CD4-positive, alpha-beta T cell (primary cell): Measurements from ENCODE around the gene ARF6. TPM values are rescaled to one million over a fixed set of nuclear protein-coding genes. Genes with fewer than 3 reads are reported as not detected.

ENCODE experiments used
- ATAC-seq: fragments of 200-7000 bp; cut with Tn5 transposase; one replicate; pipeline ENCODE4 v1.10.0; 2022; ENCODE audit warnings: mild to moderate bottlenecking; ENCODE audit not compliant: poor library complexity
- CTCF ChIA-PET: fragments of 350-600 bp; sonication (Branson Sonifier 250); formaldehyde crosslinking; loops from one replicate; lab custom pipeline; 2021; ENCODE audit warnings: antibody characterized with exemption, inconsistent platforms; lab: Charles Lee
- POLR2A ChIA-PET: fragments of 350-600 bp; sonication (Branson Sonifier 250); formaldehyde crosslinking; loops from one replicate; lab custom pipeline; 2021; ENCODE audit warnings: antibody characterized with exemption, inconsistent platforms; lab: Charles Lee
- DNase-seq, 14 experiments: peaks; one replicate each; pipeline ENCODE4 v3.0.0-alpha.2; 2013 to 2020; ENCODE audit warnings: mixed read lengths in 2 of 14
- H3K27ac ChIP-seq, 2 donors: one replicate each; pipeline versions ENCODE4 v1.5.1 to v1.7.0; 2013; ENCODE audit warnings: low read length in 2 of 2, low read depth in 1 of 2, mild to moderate bottlenecking in 1 of 2
- H3K27me3 ChIP-seq, 2 experiments: 1 replicate in 1 of 2; 2 replicates in 1 of 2; pipeline versions ENCODE4 v1.6.1 to v1.7.0; 2013; ENCODE audit warnings: low read length in 2 of 2, control low read depth in 1 of 2, mild to moderate bottlenecking in 1 of 2, moderate library complexity in 1 of 2; ENCODE audit not compliant: insufficient read depth in 2 of 2, control insufficient read depth in 1 of 2
- H3K36me3 ChIP-seq: one replicate; pipeline ENCODE4 v1.6.1; 2013; ENCODE audit warnings: low read length, control low read depth; ENCODE audit not compliant: insufficient read depth
- H3K4me1 ChIP-seq: one replicate; pipeline ENCODE4 v1.6.1; 2013; ENCODE audit warnings: low read length, control low read depth; ENCODE audit not compliant: insufficient read depth
- H3K4me3 ChIP-seq: one replicate; pipeline ENCODE4 v1.5.1; 2013; ENCODE audit warnings: mild to moderate bottlenecking, low read length, moderate library complexity
- H3K9me3 ChIP-seq, 2 experiments: 1 replicate in 1 of 2; 2 replicates in 1 of 2; pipeline versions ENCODE4 v1.6.1 to v1.7.0; 2013; ENCODE audit warnings: low read length in 2 of 2, mild to moderate bottlenecking in 2 of 2, control low read depth in 1 of 2, moderate library complexity in 1 of 2; ENCODE audit not compliant: control insufficient read depth in 1 of 2, insufficient read depth in 1 of 2
- H3K27ac Mint-ChIP-seq: one replicate; pipeline ENCODE4 v1.8.0; 2020; ENCODE audit warnings: mixed read lengths
- H3K27me3 Mint-ChIP-seq: one replicate; pipeline ENCODE4 v1.8.0; 2021; ENCODE audit warnings: mixed read lengths
- H3K36me3 Mint-ChIP-seq: one replicate; pipeline ENCODE4 v1.8.0; 2021; ENCODE audit warnings: low read depth, mixed read lengths
- H3K4me1 Mint-ChIP-seq: one replicate; pipeline ENCODE4 v1.8.0; 2021; ENCODE audit warnings: low read depth, mixed read lengths
- H3K4me3 Mint-ChIP-seq: one replicate; pipeline ENCODE4 v1.8.0; 2020; ENCODE audit warnings: mild to moderate bottlenecking, mixed read lengths
- H3K9me3 Mint-ChIP-seq: one replicate; pipeline ENCODE4 v1.8.0; 2020; ENCODE audit warnings: mixed read lengths
- CTCF ChIP-seq: fragments of 200-600 bp; IDR thresholded peaks from one replicate; pipeline ENCODE4 v1.8.0; 2022; ENCODE audit warnings: antibody characterized with exemption, mild to moderate bottlenecking
- intact Hi-C, 2 experiments: fragments of 100-400 bp; cut with DNase I in 1 of 2; cut with micrococcal nuclease in 1 of 2; formaldehyde crosslinking; loops; one replicate each; pipeline versions ENCODE4 v1.15.1 to v1.9.0; 2023 to 2025; cut with DNase I, micrococcal nuclease
- total RNA-seq, 174 experiments: library from RNA in 2 of 174; stranded (reverse) in 2 of 174; gene quantifications; one replicate each; pipeline ENCODE4 v1.2.3 and lab custom pipeline; 2021 to 2026

The ARF6 gene
- total RNA-seq, 2 experiments from 2014 or later: 67.2 to 69.7 TPM

GRCh38 chr14:49897414-49897813 is 4.5 kb downstream of the ARF6 start:
- intact Hi-C loops: loop anchor here in 1 of 2 experiments (5.0 kb wide), 1 partner anchor 75 kb away; no protein-coding TSS in a partner anchor
- no peak for ATAC-seq
- Mint-ChIP-seq H3K4me3 (peak overlapping the region; percentile 86), H3K27ac (peak overlapping the region; percentile 96), H3K9me3 (no peaks in the 10 kb centered on the region), H3K4me1 (peaks cover 60% of the 10 kb centered on the region), H3K27me3 (no peaks in the 10 kb centered on the region), H3K36me3 (peaks cover 40% of the 10 kb centered on the region)
- Histone ChIP-seq H3K4me3 (peak overlapping the region; percentile 96), H3K27ac (peak overlapping the region; percentile 30 to 50), H3K9me3 (no peaks in the 10 kb centered on the region), H3K27me3 (no peaks in the 10 kb centered on the region), H3K4me1 (peaks cover 13% of the 10 kb centered on the region), H3K36me3 (peaks cover 20% of the 10 kb centered on the region)
- ChIA-PET CTCF (interaction anchor here (1.0 kb wide), 2 partner anchors 32 to 35 kb away, joined by 3 read pairs; no protein-coding TSS in a partner anchor), POLR2A (interaction anchor here (1.0 to 1.3 kb wide), 4 partner anchors 16 to 106 kb away, joined by 3 to 6 read pairs (median 4); partner anchors contain the start of gene NEMF)
- no peak for DNase-seq
- TF ChIP-seq CTCF: no peak

- H3K9me3 ChIP-seq: no peaks in the 10 kb centered on the region
- TF ChIP-seq CTCF: no peak
- Mint-ChIP-seq H3K27ac (peak overlapping the region; percentile 96), H3K4me1 (peaks cover 59% of the 10 kb centered on the region), H3K36me3 (peaks cover 39% of the 10 kb centered on the region), H3K27me3 (no peaks in the 10 kb centered on the region), H3K9me3 (no peaks in the 10 kb centered on the region), H3K4me3 (peak overlapping the region; percentile 81)
- ChIA-PET CTCF (interaction anchor here (0.7 to 1.0 kb wide), 3 partner anchors 33 to 45 kb away, joined by 3 read pairs; partner anchors contain the start of gene NEMF), POLR2A (interaction anchor here (1.0 to 1.3 kb wide), 4 partner anchors 16 to 105 kb away, joined by 3 to 6 read pairs (median 4); partner anchors contain the start of gene NEMF)
- H3K4me1 ChIP-seq: peaks cover 10% of the 10 kb centered on the region
- intact Hi-C loops: loop anchor here in 1 of 2 experiments (5.0 kb wide), 1 partner anchor 74 kb away; no protein-coding TSS in a partner anchor
- peak overlapping the region; percentile 30 to 50 for H3K27ac ChIP-seq
- DNase-seq (no peak), ATAC-seq (no peak)
- H3K27me3 ChIP-seq: no peaks in the 10 kb centered on the region
- H3K4me3 ChIP-seq: peak overlapping the region; percentile 43
- H3K36me3 ChIP-seq: peaks cover 20% of the 10 kb centered on the region
These were observed 5.1 kb downstream of the ARF6 start for GRCh38 chr14:49897965-49898364.

- Histone ChIP-seq H3K27ac (peak overlapping the region; percentile 30 to 47), H3K36me3 (peaks cover 20% of the 10 kb centered on the region), H3K4me1 (peaks cover 10% of the 10 kb centered on the region), H3K9me3 (no peaks in the 10 kb centered on the region), H3K4me3 (peak overlapping the region; percentile 43), H3K27me3 (no peaks in the 10 kb centered on the region)
- Mint-ChIP-seq H3K27me3 (no peaks in the 10 kb centered on the region), H3K9me3 (no peaks in the 10 kb centered on the region), H3K4me1 (peaks cover 59% of the 10 kb centered on the region), H3K36me3 (peaks cover 37% of the 10 kb centered on the region), H3K4me3 (peak overlapping the region; percentile 81), H3K27ac (peak overlapping the region; percentile 96)
- intact Hi-C loops: loop anchor here in 1 of 2 experiments (5.0 kb wide), 1 partner anchor 74 kb away; no protein-coding TSS in a partner anchor
- CTCF ChIA-PET: interaction anchor here (0.7 to 1.9 kb wide), 2 partner anchors 19 to 46 kb away, joined by 3 to 6 read pairs; partner anchors contain the start of gene NEMF
- POLR2A ChIA-PET: interaction anchor here (1.0 to 1.4 kb wide), 6 partner anchors 15 to 146 kb away, joined by 3 to 6 read pairs (median 4); partner anchors contain the start of gene NEMF
- TF ChIP-seq CTCF: no peak
- ATAC-seq: no peak
- no peak for DNase-seq
These were observed 5.6 kb downstream of the ARF6 start for GRCh38 chr14:49898485-49898884.
